Activated naive CD4-positive, alpha-beta T cell treated with anti-CD3 and anti-CD28 coated beads, Interleukin-2, amount 50 U/mL, for 16 hours (primary cell): Measurements from ENCODE around the gene SAFB.
"Not testable (repeated sequence)": the region's sequence is repeated elsewhere in the genome, so short reads cannot be mapped to it uniquely, and the experiment has no call there.

ENCODE experiments used
- DNase-seq: peaks from one replicate; pipeline ENCODE4 v3.0.0-alpha.2; 2020

The SAFB gene

GRCh38 chr19:5688262-5688881 lies 65.5 kb downstream of the SAFB start:
- not testable (repeated sequence) for DNase-seq

- peak; percentile 97 for DNase-seq
These were observed 67.5 kb downstream of the SAFB start, which contains the start of gene RPL36 for GRCh38 chr19:5690125-5690954. RPL36 (plus strand) TSS chr19:5690295; CDS start chr19:5690508, 213 bp downstream.

DNA sequence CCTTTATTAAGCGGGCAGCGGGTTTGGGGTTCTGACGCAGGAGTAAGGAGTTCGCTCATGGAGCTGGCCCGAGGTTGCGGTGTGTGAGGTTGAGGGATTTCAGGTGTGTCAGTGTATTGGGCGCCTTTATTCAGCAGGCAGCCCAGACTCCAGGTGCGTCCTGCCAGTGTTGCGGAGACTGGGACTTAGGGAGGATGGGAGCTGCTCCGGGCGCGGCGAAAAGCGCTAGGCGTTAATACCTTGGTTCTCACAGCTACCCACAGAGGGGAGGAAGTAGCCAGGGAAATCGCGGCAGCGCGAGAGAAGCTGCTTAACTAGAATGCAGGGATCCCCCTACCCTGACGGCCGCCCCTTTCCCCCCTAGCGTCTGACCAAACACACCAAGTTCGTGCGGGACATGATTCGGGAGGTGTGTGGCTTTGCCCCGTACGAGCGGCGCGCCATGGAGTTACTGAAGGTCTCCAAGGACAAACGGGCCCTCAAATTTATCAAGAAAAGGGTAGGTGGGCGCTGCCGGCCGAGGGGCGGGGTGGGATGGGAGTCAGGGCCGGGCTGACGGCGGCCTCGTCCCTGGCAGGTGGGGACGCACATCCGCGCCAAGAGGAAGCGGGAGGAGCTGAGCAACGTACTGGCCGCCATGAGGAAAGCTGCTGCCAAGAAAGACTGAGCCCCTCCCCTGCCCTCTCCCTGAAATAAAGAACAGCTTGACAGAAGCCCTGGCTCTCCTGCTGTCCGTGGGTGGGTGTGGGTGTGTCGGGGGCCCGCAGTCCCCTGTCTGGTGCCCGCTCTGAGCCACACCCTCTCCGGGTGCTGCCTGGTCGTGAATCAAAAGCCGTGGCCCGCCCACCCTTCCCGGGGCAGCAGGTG lies 68.3 kb downstream of the SAFB start:
- DNase-seq = peak; percentile 74

DNA sequence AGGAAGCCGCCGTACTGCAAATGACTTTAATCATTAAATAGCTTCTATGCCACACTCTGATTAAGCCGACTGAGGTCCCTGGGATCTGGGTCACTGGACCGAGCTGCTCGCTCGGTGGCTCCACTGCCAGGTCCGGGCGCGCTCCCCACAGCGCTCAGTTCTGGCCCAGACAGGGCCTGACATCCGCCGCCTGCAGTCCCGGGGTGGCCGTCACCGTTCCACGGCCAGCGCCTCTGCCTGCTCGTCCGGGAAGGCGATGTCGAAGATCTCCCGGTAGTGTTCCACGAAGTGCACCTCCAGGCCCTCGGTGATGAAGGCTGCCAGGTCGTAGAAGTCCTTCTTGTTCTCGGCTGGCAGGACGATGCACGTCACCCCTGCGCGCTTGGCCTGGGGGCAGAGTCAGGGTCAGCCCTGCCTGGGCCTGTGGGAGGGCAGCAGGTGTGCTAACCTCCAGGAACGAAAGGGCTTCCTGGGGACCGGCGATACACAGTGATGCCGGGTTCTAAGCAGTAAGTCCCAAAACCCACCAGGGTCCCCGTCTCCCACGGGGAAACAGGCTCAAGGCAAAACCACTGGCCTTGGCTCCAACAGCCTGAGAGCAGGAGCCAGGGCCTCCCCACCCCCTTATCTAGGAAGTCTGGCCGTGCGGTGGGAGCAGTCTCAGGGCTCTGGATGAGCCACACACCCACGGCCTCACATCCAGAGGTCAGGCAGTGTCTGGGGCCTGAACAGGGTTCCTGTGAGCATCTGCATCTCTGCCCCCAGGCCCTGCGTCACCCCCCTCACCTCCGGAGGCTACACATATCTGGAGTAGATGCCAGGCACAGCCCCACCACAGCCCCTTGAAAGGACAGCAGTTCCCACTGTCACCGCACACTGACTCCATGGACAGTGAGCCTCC lies 69.2 kb downstream of the SAFB start:
- peak; percentile 39 for DNase-seq

DNA sequence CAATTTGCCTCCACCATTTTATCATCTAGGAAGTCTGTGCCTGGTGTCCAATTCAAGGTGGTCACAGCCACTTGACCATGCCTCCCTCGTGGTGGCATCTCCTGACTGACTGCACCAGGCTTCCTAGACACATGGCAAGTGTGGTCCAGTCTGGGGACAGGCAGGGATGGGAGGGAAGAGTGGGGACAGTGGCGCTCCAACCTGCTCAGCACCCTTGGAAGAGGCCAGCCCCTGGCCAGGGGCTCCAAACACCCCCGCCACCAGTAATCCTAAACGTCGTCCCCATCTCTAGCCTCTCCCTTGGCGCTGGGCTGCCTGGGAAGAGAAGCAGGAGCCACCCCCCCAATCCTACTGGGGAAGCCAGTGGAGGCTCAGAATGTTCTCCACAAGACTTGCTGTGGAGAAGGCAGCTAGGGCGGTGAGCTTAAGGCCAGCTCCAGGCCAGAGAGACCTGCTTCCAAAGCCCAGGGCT lies 69.9 kb downstream of the SAFB start:
- DNase-seq = no peak

DNA sequence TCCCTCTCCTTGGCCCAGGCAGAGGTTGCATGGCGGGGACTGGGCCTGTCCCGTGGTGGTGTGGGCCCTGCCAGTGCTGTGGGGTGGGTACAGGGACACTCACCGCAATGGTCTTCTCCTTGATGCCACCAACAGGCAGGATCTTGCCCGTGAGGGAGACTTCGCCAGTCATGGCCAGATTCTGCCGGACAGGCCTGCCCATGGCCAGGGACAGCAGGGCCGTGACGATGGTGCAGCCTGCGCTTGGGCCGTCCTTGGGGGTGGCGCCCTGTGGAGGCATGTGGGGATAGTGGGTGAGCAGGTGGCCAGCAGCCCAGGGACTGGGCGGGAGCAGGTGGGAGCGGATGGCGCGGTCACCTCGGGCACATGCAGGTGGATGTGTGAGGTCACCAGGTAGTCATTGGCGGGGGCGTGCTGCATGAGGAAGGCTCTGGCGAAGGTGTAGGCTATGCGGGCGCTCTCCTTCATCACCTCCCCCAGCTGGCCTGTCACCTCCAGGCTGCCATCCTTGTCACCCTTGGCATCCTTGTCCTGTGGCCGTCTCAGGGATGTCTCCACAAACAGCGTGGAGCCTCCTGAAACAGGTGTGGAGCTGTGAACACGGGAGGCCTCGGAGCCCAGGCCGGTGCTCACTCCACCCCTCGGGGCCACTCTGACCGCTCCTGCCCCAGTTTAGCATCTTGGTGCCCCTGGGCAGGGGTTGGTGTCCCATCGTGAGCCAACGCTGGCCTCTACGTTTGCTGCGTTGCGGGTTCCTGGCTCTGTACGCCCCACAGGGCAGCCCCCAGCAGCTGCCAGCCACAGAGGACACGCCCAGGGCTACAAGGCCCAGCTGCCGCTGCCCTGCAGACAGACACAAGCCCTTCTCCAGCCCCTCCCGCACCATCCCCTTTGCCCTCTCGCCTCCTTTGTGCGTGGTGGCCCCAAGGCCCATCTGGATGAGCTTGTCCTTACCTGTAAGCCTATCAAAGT lies 70.6 kb downstream of the SAFB start:
- peak; percentile 33 for DNase-seq

DNA sequence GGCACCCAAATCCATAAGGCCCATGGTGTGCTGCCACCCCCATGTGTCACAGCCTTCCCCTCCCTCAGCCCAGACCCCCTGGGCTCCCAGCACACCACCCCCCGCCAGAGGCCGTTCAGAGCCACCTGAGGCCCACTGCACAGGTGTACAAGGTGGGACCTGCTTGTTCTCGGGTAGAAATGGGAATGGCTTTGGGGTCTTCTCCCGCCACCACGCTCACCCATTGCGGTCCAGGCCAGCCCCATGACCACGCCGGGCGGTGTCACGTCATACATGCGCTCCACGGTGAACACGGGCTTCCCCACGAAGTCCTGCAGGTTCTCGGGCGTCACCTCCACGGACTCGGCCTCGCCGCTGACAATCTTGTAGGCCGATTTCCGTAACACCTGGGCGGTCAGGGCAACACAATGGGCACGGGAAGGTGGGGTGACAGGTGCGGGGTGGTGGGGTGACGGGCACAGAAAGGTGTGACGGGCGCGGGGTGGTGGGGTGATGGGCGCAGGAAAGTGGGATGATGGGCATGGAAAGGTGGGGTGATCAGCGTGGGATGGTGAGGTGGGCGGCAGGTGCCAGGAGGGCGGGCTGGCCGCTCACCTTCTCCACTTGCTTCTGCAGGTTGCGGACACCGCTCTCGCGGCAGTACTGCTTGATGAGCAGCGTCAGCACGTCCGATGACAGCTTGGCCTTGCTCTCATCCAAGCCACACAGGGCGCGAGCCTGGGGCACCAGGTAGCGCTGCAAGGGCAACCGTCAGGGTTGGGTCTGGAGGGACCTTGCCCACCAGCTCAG lies 71.5 kb downstream of the SAFB start:
- no peak for DNase-seq

DNA sequence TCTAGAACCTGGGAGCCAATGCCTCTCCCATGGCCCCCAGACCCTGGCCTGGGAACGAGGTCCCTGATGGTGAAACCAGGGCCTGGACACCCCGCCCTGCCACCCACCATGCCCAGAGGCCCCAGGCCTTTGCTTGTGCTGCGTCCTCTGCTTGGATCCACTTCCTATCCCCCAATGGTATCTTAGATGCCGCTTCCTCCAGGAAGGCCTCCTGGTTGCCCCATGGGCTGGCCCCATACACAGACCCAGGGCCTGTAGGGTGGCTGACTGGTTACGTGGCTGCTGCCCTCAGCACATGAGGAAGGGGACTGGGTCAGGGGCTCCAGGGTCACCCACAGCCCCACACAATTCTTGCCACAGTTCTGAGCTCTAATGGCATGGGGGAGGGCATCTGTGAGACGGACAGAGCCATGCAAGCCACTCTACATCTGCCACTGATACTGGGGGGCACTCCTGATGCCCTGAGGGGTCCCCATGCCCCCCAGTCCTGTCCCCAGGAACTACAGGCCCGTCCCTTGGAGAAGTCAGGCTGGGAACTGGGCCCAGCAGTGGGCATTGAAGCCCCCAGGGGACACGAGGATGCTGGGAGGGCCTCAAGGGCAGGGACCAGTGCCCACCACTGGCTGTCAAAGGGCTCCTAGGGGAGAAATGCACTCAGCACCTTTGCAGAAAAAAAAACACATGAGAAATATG lies 72.2 kb downstream of the SAFB start:
- DNase-seq = no peak

- no peak for DNase-seq
These were observed 72.8 kb downstream of the SAFB start for GRCh38 chr19:5695649-5696195.

GRCh38 chr19:5696196-5697021 lies 73.5 kb downstream of the SAFB start:
- no peak for DNase-seq

- DNase-seq = no peak
These were observed 74.4 kb downstream of the SAFB start for GRCh38 chr19:5697022-5697889.

- DNase-seq = no peak
These were observed 75.2 kb downstream of the SAFB start for GRCh38 chr19:5697890-5698634.

DNA sequence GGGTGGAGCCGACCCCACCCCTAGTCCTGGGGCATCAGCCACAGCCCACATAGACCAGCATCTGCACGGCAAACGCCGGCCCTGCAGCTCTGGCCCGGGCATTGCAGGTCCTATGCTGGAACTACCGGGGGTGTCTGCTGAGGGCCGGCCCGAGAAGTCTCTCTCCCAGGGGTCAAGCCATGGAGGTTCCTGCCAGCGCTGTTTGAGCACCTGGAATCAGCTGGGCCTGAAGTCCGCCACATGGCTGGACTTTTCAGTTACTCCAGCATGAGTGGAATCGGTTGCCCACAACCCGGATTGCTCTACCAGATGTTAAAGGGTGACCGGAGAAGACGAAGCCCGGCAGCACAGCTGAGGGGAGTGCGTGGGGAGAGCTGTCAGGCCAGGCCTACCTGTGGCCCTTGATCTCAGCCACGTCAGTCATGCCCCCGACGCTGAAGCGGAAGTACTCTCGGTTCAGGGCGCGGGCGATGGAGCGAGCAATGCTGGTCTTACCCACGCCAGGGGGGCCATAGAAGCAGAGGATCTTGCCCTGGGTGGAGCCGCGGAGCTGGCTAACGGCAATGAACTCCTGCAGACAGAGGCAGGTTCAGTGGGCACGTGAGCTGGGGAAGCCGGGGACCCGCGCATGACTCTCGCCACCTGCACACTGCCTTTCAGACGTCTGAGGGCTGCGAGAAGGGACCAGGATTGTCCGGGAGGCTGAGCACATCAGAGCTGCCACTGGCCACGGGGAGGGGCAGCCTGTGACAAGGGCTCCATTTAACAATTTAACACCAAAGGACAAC lies 75.9 kb downstream of the SAFB start:
- DNase-seq = no peak

GRCh38 chr19:5700455-5701092 lies 77.7 kb downstream of the SAFB start:
- DNase-seq = no peak

DNA sequence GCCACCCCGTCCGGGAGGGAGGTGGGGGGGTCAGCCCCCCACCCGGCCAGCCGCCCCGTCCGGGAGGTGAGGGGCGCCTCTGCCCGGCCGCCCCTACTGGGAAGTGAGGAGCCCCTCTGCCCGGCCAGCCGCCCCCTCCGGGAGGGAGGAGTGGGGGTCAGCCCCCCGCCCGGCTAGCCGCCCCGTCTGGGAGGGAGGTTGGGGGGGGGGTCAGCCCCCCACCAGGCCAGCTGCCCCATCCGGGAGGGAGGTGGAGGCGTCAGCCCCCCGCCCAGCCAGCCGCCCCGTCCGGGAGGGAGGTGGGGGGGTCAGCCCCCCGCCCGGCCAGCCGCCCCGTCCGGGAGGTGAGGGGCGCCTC lies 79.1 kb downstream of the SAFB start:
- DNase-seq = not testable (repeated sequence)
